HCT116 (cell line): Measurements from ENCODE around the gene SYNPO. TPM values are rescaled to one million over a fixed set of nuclear protein-coding genes. Genes with fewer than 3 reads are reported as not detected.

Experiments used
- ATAC-seq: fragments of 200-7000 bp; cut with Tn5 transposase; 2 replicates; pipeline ENCODE4 v1.9.1; 2020; ENCODE audit warnings: mild to moderate bottlenecking, moderate library complexity
- BruUV-seq: library from RNA; stranded (reverse); fragments of 400-500 nt; replicated peaks from 2 replicates; lab custom pipeline; 2021; lab: Mats Ljungman, UMichigan
- CTCF ChIA-PET: fragments of 300-600 bp; sonication (Branson Sonifier 250); formaldehyde crosslinking; loops from one replicate; lab custom pipeline; 2021; ENCODE audit warnings: antibody characterized with exemption; lab: Charles Lee
- POLR2A ChIA-PET: fragments of 300-600, 350-600 bp; sonication (Branson Sonifier 250); formaldehyde crosslinking; loops from one replicate; lab custom pipeline; 2021; ENCODE audit warnings: antibody characterized with exemption; lab: Charles Lee
- RAD21 ChIA-PET, 2 experiments: fragments of 300-600 bp; sonication (Branson Sonifier 250); formaldehyde crosslinking; loops; one replicate each; lab custom pipeline; 2023; ENCODE audit warnings: low total read pairs in 2 of 2; ENCODE audit not compliant: uncharacterized antibody in 2 of 2, unreplicated experiment in 2 of 2, low non-redundant PET in 1 of 2; lab: Charles Lee
- DNase-seq: peaks from one replicate; pipeline ENCODE4 v3.0.0-alpha.2; 2010; ENCODE audit warnings: low read depth, low spot score
- H2AFZ ChIP-seq: fragments of 200-600 bp; shearing (Covaris generic), sonication (generic); 2 replicates; pipeline ENCODE4 v1.6.1; 2017; ENCODE audit warnings: low read depth, mixed run types, mixed read lengths, antibody characterized with exemption, low read length; ENCODE audit not compliant: poor library complexity, severe bottlenecking
- H3K27ac ChIP-seq: 2 replicates; pipeline ENCODE4 v1.5.1; 2012; ENCODE audit warnings: low read depth, low read length
- H3K27me3 ChIP-seq: fragments of 200-600 bp; sonication (generic); 2 replicates; pipeline ENCODE4 v1.6.1; 2016; ENCODE audit warnings: mixed run types, low read length, mixed read lengths; ENCODE audit not compliant: insufficient read depth
- H3K36me3 ChIP-seq, 2 experiments: fragments of 200-500 bp in 1 of 2; fragments of 200-600 bp in 1 of 2; sonication (Bioruptor generic) in 1 of 2; sonication (generic) in 1 of 2; 2 replicates each; pipeline versions ENCODE4 v1.5.1 to v1.6.1; 2014 to 2016; ENCODE audit warnings: low read length in 2 of 2, inconsistent platforms in 1 of 2, mixed read lengths in 1 of 2, mixed run types in 1 of 2; ENCODE audit not compliant: insufficient read depth in 2 of 2, control insufficient read depth in 1 of 2
- H3K4me1 ChIP-seq, 2 experiments: fragments of 200-600 bp in 1 of 2; sonication (generic) in 1 of 2; 2 replicates each; pipeline versions ENCODE4 v1.5.1 to v1.6.1; 2012 to 2017; ENCODE audit warnings: low read length in 2 of 2, inconsistent platforms in 1 of 2, mild to moderate bottlenecking in 1 of 2, mixed read lengths in 1 of 2, mixed run types in 1 of 2, moderate library complexity in 1 of 2; ENCODE audit not compliant: insufficient read depth in 2 of 2, control insufficient read depth in 1 of 2
- H3K4me2 ChIP-seq: fragments of 200-600 bp; sonication (generic); 2 replicates; pipeline ENCODE4 v1.6.1; 2017; ENCODE audit warnings: mixed run types, low read length, mixed read lengths
- H3K4me3 ChIP-seq, 2 experiments: fragments of 200-600 bp in 1 of 2; sonication (generic) in 1 of 2; replicated peaks in 1 of 2; 2 replicates each; pipeline ENCODE4 v1.5.1; 2011 to 2016; ENCODE audit warnings: low read length in 2 of 2, control low read depth in 1 of 2, low read depth in 1 of 2, mild to moderate bottlenecking in 1 of 2, mixed read lengths in 1 of 2, mixed run types in 1 of 2
- H3K79me2 ChIP-seq: fragments of 200-600 bp; sonication (generic); 2 replicates; pipeline ENCODE4 v1.6.1; 2017; ENCODE audit warnings: mild to moderate bottlenecking, mixed run types, low read length, moderate library complexity, mixed read lengths; ENCODE audit not compliant: insufficient read depth
- H3K9ac ChIP-seq: fragments of 200-600 bp; sonication (generic); 2 replicates; pipeline ENCODE4 v1.6.1; 2016; ENCODE audit warnings: low read length, mixed read lengths
- H3K9me2 ChIP-seq: fragments of 200-600 bp; sonication (generic), shearing (Covaris generic); 2 replicates; pipeline ENCODE4 v1.6.1; 2017; ENCODE audit warnings: mixed run types, mild to moderate bottlenecking, moderate library complexity; ENCODE audit not compliant: insufficient read depth
- H3K9me3 ChIP-seq, 2 experiments: fragments of 200-500 bp in 1 of 2; fragments of 200-600 bp in 1 of 2; sonication (Bioruptor generic) in 1 of 2; sonication (generic) in 1 of 2; 2 replicates each; pipeline ENCODE4 v1.6.1; 2014 to 2017; ENCODE audit warnings: low read length in 2 of 2, mixed read lengths in 2 of 2, inconsistent platforms in 1 of 2, low read depth in 1 of 2, mild to moderate bottlenecking in 1 of 2, mixed run types in 1 of 2, moderate library complexity in 1 of 2; ENCODE audit not compliant: control insufficient read depth in 1 of 2, insufficient read depth in 1 of 2
- H4K20me1 ChIP-seq: fragments of 200-600 bp; sonication (generic), shearing (Covaris generic); 2 replicates; pipeline ENCODE4 v1.6.1; 2017; ENCODE audit warnings: mixed run types, mild to moderate bottlenecking, moderate library complexity; ENCODE audit not compliant: insufficient read depth
- ATF3 ChIP-seq: IDR thresholded peaks from 2 replicates; pipeline ENCODE4 v1.6.1; 2012
- EZH2 ChIP-seq: fragments of 200-600 bp; sonication (generic); IDR thresholded peaks from 2 replicates; pipeline ENCODE4 v1.6.1; 2017; ENCODE audit warnings: antibody characterized with exemption, mixed run types
- MAX ChIP-seq: IDR thresholded peaks from 2 replicates; pipeline ENCODE4 v1.6.1; 2012
- POLR2A ChIP-seq: IDR thresholded peaks from 2 replicates; pipeline ENCODE4 v1.7.0; 2011; ENCODE audit warnings: borderline replicate concordance; ENCODE audit not compliant: insufficient read depth, insufficient read length; ENCODE audit errors: extremely low read depth
- TCF7L2 ChIP-seq: IDR thresholded peaks from 2 replicates; pipeline ENCODE4 v1.7.0; 2011; ENCODE audit warnings: borderline replicate concordance, inconsistent platforms; ENCODE audit not compliant: insufficient read depth, insufficient read length; ENCODE audit errors: extremely low read depth
- YY1 ChIP-seq: IDR thresholded peaks from 2 replicates; pipeline ENCODE4 v1.6.1; 2011; ENCODE audit warnings: low read length, low read depth, moderate library complexity, mild to moderate bottlenecking; ENCODE audit not compliant: insufficient replicate concordance; ENCODE audit errors: extremely low read depth
- intact Hi-C: fragments of 100-400 bp; cut with micrococcal nuclease; formaldehyde crosslinking; loops from 2 replicates; pipeline ENCODE4 v1.10.0; 2022
- total RNA-seq: library from RNA; stranded (reverse); gene quantifications from one replicate; pipeline ENCODE4 v1.2.1, GENCODE V29; 2021; ENCODE audit not compliant: unreplicated experiment

The SYNPO gene
- total RNA-seq, 1 experiment from 2014 or later = 8.2 TPM

- no peaks in the 10 kb centered on the region for H3K36me3 ChIP-seq
- POLR2A ChIA-PET = interaction anchor here (0.5 kb wide), 1 partner anchor 113 kb away, joined by 3 read pairs; no protein-coding TSS in a partner anchor
- no peak overlapping the region for H3K9ac ChIP-seq
- ATAC-seq (no peak), DNase-seq (no peak)
- H3K9me2 ChIP-seq = no peaks in the 10 kb centered on the region
- H2AFZ ChIP-seq = no peak overlapping the region
- RAD21 ChIA-PET = no interaction called here
- no peaks in the 10 kb centered on the region for H3K27me3 ChIP-seq
- H3K4me2 ChIP-seq = no peak overlapping the region
- H4K20me1 ChIP-seq = no peaks in the 10 kb centered on the region
- H3K9me3 ChIP-seq = no peaks in the 10 kb centered on the region
- no TSS peak for BruUV-seq
- intact Hi-C loops = no loop called here
- no peak overlapping the region for H3K4me3 ChIP-seq
- H3K79me2 ChIP-seq = no peaks in the 10 kb centered on the region
- no peak overlapping the region for H3K27ac ChIP-seq
- H3K4me1 ChIP-seq = peaks cover 20 to 48% of the 10 kb centered on the region in 2 experiments; a peak in 3 of 4 replicates
- TF ChIP-seq POLR2A (no peak), EZH2 (no peak), YY1 (no peak)
- CTCF ChIA-PET = no interaction called here
Measured at GRCh38 chr5:150630016-150630415, 10.4 kb upstream of the SYNPO start.

- DNase-seq (no peak), ATAC-seq (no peak)
- Histone ChIP-seq H3K9ac (no peak overlapping the region), H3K4me1 (peaks cover 17 to 43% of the 10 kb centered on the region in 2 experiments; a peak in 3 of 4 replicates), H3K27ac (no peak overlapping the region), H3K4me2 (no peak overlapping the region), H3K9me3 (no peaks in the 10 kb centered on the region), H3K79me2 (no peaks in the 10 kb centered on the region), H3K9me2 (no peaks in the 10 kb centered on the region), H2AFZ (no peak overlapping the region), H4K20me1 (no peaks in the 10 kb centered on the region), H3K36me3 (no peaks in the 10 kb centered on the region), H3K27me3 (no peaks in the 10 kb centered on the region)
- intact Hi-C loops = no loop called here
- no TSS peak for BruUV-seq
- RAD21 ChIA-PET = no interaction called here
- CTCF ChIA-PET = no interaction called here
- POLR2A ChIA-PET = interaction anchor here (0.5 kb wide), 1 partner anchor 114 kb away, joined by 3 read pairs; no protein-coding TSS in a partner anchor
- TF ChIP-seq POLR2A (no peak), TCF7L2 (no peak), MAX (no peak), ATF3 (no peak)
- TF ChIP-seq, all 23 proteins: peak for 0
- H3K4me3 ChIP-seq = no peak overlapping the region
Measured at GRCh38 chr5:150630461-150631325, 9.8 kb upstream of the SYNPO start.
